GM18909 (cell line): Measurements from ENCODE around the gene MYH15.

Experiments
- ATAC-seq: cut with Tn5 transposase; IDR thresholded peaks from one replicate; pipeline ENCODE4 v1.9.1; 2021; ENCODE audit warnings: mild to moderate bottlenecking; ENCODE audit not compliant: unreplicated experiment, poor library complexity

The MYH15 gene

GRCh38 chr3:108475220-108475782, 35.1 kb downstream of the MYH15 start:
- peak; percentile 56 for ATAC-seq

- ATAC-seq = no peak
Observed at GRCh38 chr3:108474581-108474980, 35.8 kb downstream of the MYH15 start.

- ATAC-seq = no peak
Observed at GRCh38 chr3:108473711-108474110, 36.7 kb downstream of the MYH15 start.

- no peak for ATAC-seq
Observed at GRCh38 chr3:108472001-108472591, 38.3 kb downstream of the MYH15 start.

- no peak for ATAC-seq
Observed at GRCh38 chr3:108471426-108471825, 39.0 kb downstream of the MYH15 start.

- ATAC-seq = no peak
Observed at GRCh38 chr3:108469126-108469525, 41.3 kb downstream of the MYH15 start.

GRCh38 chr3:108468577-108468976, 41.8 kb downstream of the MYH15 start:
- ATAC-seq = no peak

- ATAC-seq = no peak
Observed at GRCh38 chr3:108462899-108463298, 47.5 kb downstream of the MYH15 start.

- ATAC-seq = no peak
Observed at GRCh38 chr3:108461661-108462111, 48.7 kb downstream of the MYH15 start.

GRCh38 chr3:108459225-108459624, 51.2 kb downstream of the MYH15 start:
- ATAC-seq = no peak

- no peak for ATAC-seq
Observed at GRCh38 chr3:108455212-108455705, 55.1 kb downstream of the MYH15 start.

- no peak for ATAC-seq
Observed at GRCh38 chr3:108453565-108453964, 56.8 kb downstream of the MYH15 start.

- no peak for ATAC-seq
Observed at GRCh38 chr3:108450444-108450843, 60.0 kb downstream of the MYH15 start.

GRCh38 chr3:108448593-108448992, 61.8 kb downstream of the MYH15 start:
- no peak for ATAC-seq

- ATAC-seq = no peak
Observed at GRCh38 chr3:108447096-108447847, 63.1 kb downstream of the MYH15 start.

- no peak for ATAC-seq
Observed at GRCh38 chr3:108442281-108442680, 68.1 kb downstream of the MYH15 start.

GRCh38 chr3:108441518-108441917, 68.9 kb downstream of the MYH15 start:
- no peak for ATAC-seq

GRCh38 chr3:108441071-108441507, 69.3 kb downstream of the MYH15 start:
- ATAC-seq = no peak

GRCh38 chr3:108438542-108438941, 71.9 kb downstream of the MYH15 start:
- no peak for ATAC-seq

- no peak for ATAC-seq
Observed at GRCh38 chr3:108437439-108437838, 73.0 kb downstream of the MYH15 start.

GRCh38 chr3:108433928-108434327, 76.5 kb downstream of the MYH15 start:
- ATAC-seq = no peak
